HG02852 (cell line): ENCODE data around the gene CLDN5.
"Not testable (repeated sequence)": the region's sequence is repeated elsewhere in the genome, so short reads cannot be mapped to it uniquely, and the experiment has no call there.

Source experiments
- ATAC-seq: cut with Tn5 transposase; IDR thresholded peaks from one replicate; pipeline ENCODE4 v1.9.1; 2021; ENCODE audit warnings: mild to moderate bottlenecking, moderate library complexity; ENCODE audit not compliant: unreplicated experiment

The CLDN5 gene

DNA sequence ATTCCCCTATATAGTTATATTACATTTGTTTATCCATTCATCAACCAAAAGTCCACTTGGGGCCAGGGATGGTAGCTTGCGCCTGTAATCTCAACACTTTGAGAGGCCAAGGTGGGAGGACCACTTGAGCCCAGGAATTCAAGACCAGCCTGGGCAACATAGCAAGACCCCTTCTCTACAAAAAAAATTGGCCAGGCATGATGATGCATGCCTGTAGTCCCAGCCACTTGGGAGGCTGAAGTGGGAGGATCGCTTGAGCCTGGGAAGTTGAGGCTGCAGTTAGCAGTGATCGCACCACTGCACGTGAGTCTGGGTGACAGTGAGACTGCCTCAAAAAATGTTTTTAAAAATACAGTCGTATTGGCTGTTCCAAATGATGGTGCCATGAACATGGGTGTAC, 24.2 kb upstream of the CLDN5 start:
- not testable (repeated sequence) for ATAC-seq

DNA sequence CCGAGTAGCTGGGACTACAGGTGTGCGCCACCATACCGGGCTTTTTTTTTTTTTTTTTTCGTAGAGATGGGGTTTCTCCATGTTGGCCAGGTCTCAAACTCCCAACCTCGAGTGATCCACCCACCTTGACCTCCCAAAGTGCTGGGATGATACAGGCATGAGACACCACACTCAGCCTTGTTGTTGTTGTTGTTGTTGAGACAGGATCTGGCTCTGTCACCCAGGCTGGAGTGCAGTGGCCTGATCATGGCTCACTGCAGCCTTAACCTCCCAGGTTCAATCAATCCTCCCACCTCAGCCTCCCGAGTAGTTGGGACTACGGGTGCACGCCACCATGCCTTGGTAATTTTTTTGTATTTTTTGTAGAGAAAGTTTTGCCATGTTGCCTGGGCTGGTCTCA, 23.4 kb upstream of the CLDN5 start:
- ATAC-seq: no peak

DNA sequence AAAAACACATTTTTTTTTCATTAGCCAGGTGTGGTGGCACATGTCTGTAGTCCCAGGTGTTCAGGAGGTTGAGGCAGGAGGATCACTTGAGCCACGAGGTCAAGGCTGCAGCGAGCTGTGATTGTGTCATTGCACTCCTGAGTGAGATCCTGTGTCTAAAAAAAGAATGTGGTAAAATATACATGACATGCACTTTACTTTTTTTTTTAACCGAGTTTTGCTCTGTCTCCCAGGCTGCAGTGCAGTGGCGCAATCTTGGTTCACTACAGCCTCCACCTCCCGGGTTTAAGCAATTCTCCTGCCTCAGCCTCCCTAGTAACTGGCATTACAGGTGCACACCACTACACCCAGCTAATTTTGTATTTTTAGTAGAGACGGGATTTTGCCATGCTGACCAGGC, 22.5 kb upstream of the CLDN5 start:
- no peak for ATAC-seq

DNA sequence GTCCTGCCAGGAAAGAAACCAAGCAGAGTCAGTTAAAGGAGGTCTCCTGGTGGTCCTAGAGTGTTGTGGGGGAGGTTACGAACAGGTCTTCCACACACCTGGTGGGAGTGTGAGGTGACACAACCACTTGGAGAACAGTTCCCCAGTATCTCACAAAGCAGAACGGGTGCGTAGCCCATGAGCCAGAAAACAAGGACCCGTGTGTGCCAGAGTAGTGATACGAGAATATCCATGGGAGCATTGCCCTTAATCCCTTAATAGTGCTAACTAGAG, 21.7 kb upstream of the CLDN5 start:
- ATAC-seq: no peak

DNA sequence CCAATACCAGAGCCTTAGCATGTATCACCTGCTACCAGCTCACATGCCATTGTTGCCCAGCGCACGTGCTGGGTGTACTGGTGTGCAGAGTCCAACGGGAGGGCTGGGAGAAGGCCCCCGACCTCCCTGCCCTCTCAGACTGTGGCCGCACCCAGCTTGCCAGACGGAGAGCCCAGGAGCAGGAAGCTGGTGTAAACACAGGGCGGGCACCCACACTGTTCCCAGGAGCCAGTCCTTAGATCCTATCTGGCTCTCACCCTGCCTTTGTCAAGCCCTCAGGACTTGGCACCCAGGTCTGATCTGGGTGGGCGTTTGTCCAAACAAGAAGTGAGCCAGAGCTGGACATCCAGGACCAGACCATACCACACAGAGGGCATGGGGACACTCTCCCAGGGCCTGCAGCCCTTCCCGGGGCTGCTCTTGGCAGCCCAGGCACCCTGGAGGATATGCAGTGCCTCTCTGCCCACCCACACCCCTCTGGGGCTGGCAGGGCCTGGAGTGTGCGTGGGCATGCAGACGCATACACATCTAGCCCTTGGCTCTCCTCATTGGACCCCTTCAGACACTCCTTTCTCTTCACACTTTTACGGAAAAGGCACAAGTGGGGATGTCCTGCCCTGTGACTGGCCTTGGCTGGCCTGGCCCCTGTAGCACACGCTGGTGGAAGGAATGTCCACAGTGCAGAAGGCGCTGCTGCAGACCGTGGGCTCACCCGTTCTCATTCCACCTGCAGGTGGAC, 19.9 kb upstream of the CLDN5 start:
- ATAC-seq: no peak

DNA sequence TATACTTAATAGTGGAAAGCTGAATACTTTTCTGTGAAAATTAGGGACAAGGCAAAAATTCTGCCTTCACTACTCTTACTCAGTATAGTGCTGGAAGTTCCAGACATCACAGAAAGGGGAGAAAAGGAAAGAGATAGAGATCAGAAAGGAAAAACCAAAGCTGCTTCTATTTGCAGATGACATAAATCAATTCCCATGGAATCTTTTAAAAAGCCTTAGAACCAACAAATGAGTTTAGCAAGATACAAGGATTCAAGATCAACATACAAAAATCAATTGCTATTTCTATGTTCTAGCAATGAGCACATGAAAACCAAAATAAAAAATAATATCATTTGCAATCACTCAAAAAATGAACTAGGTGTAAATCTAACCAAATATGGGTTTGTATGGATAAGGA, 16.2 kb upstream of the CLDN5 start:
- no peak for ATAC-seq

DNA sequence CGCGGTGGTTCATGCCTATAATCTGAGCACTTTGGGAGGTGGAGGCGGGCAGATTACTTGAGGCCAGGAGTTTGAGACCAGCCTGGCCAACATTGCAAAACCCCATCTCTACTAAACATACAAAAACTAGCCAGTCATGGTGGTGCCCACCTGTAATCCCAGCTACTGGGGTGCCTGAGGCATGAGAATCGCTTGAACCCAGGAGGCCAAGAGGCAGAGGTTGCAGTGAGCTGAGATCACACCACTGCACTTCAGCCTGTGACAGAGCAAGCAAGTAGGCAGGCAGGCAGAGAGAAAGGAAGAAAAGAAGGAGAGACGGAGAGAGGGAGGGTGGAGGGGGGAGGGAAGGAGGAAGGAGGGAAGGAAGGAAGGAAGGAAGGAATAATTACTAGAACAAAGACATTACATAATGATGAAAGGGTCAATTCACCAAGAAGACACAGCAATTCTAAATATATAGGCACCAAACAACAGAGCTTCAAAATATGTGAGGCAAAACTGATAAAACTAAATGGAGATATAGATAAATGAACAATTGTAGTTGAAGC, 13.8 kb upstream of the CLDN5 start:
- ATAC-seq: no peak

DNA sequence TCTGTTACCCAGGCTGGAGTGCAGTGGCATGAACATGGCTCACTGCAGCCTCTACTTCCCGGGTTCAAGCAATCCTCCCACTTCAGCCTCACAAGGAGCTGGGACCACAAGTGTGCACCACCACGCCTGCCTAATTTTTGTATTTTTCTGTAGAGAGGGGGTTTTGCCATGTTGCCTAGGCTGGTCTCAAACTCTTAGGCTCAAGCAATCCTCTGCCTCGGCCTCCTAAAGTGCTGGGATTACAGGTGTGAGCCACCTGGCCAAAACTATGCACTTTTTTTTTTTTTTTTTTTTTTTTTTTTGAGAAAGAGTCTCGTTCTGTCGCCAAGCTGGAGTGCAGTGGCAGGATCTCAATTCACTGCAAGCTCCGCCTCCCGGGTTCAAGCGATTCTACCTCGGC, 12.4 kb upstream of the CLDN5 start:
- ATAC-seq: no peak

DNA sequence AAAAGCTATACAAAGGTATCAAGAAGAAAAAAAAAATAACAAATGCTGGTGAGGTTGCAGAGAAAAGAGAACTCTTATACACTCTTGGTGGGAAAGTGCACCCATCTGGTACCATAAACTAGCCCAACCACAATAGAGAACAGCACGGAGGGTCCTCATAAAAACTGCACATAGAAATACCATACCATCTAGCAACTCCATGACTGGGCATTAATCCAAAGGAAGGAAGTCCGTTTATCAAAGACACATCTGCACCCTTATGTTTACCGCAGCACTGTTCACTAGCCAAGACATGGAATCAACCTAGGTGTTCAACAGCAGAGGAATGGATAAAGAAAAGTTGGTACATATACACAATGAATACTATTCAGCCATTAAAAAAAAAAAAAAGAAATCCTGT, 10.8 kb upstream of the CLDN5 start:
- ATAC-seq: no peak

DNA sequence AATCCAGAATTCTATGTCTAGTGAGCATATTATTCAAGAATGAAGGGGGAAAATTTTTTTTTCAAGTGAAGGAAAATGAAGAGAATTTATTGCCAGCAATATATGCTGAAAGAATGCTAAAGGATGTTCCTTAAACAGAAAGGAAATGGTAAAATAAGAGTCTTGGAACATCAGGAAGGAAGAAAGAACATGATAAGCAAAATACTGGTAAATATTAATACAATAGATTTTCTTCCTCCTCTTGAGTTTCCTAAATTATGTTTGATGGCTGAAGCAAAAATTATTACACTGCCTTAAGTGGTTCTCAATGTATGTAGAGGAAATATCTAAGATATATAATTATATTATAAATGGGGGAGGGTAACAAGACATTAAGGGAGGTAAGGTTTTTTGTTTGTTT, 9.6 kb upstream of the CLDN5 start:
- no peak for ATAC-seq

DNA sequence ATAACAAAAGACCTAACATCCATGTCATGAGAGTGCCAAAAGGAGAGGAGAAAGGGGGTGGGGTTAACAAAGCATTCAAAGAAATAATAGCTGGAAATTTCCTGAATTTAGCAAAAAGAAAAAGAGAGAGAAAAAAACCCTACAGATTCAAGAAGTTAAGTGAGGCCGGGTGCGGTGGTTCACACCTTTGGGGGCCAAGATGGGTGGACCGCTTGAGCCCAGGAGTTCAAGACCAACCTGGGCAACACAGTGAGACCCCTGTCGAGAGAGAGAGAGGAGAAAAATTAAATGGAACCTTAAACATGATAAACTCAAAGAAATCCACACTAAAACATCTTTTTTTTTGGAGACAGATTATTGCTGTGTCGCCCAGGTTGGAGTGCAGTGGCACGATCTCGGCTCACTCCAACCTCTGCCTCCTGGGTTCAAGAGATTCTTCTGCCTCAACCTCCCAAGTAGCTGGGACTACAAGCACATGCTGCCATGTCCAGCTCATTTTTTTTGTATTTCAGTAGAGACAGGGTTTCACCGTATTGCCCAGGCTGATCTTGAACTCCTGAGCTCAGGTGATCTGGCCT, 8.9 kb upstream of the CLDN5 start:
- no peak for ATAC-seq

DNA sequence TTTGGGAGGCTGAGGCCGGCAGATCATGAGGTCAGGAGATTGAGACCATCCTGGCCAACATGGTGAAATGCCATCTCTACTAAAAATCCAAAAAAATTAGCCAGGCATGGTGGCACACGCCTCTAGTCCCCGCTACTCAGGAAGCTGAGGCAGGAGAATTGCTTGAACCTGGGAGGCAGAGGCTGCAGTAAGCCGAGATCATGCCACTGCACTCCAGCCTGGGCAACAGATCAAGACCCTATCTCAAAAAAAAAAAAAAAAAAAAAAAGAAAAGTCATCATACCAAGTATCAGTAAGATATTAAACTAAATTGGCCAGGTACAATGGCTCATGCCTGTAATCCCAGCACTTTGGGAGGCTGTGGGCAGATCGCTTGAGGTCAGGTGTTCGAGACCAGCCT, 7.1 kb upstream of the CLDN5 start:
- not testable (repeated sequence) for ATAC-seq

DNA sequence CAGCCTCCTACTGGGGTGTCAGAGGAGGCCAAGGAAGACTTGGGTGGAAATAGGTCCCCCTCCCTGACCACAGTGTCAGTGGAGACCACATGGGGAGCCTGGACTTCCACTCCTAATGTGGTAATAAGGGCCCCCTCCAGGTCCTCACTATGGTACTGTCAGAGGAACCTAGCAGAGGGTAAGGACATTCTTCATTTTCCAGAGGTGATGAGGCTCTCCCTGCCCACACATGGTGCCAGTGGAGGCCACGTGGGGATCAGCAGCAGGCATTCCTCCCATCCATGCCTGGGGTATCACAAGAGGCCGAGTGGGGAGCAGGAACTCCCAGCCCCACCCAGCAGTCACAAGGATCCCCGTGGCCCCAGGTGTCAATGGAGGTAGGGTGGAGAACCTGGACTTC, 6.5 kb upstream of the CLDN5 start:
- ATAC-seq: no peak

DNA sequence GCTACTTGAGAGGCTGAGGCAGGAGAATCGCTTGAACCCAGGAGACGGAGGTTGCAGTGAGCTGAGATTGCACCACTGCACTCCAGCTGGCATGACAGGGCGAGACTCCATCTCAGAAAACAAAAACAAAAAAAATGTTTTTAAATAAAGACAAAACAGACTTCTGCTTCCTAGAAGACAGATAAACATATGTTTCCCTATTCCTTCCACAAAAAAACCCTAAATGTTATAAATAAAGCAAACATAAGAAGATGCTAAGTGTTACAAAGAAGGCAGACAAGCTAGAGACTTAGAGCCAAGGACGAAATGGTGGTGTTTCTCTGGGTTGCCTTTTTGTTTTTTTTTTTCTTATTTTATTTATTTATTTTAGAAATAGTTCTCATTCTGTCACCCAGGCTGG, 5.6 kb upstream of the CLDN5 start:
- ATAC-seq: no peak

DNA sequence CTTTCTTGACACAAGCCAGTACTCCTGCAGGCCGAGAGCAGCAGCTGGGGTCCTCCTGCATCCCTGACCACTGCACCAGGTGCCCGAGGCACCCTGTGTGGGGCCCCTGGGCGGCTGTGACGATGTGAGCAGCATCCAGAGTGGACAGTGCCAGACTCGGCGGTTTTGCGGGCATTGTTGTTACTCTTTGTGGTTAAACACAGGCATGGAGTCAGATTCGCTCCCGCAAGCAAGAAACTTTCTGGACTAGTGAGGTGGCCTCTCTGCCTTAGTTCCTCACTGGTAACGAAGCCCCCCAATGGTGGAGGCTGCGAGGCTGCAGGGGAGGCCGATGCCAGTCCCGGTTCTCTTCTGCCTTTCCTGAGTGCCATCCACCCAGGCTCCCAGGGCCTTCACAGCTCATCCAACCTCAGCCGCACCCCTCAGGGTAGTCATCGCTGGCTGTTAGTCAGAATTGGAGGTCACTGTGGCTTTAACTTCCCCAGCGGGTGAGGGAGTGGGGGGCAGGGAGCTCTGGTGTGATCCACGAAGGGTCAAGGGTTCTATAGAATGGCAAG, 3.7 kb upstream of the CLDN5 start:
- no peak for ATAC-seq

DNA sequence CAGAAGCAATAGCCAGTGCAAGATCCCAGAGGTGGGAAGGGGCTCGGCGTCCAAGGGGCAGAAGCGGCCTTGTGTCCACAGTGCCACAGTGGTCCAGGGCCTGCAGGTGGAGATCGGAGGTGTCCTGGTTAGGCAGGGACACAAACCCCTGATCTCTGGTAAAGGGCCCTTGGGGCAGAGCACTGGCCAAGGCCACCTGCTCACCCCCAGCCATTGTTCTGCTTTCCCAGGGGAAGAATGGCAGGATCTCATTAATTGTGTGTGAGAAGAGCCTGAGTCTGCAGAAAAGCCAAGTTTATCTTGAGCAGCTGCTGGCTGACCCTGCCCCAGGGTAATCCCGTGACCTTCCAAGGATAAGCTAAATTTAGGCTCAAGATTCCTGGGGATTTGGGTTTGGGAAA, 3.1 kb upstream of the CLDN5 start:
- ATAC-seq: no peak

DNA sequence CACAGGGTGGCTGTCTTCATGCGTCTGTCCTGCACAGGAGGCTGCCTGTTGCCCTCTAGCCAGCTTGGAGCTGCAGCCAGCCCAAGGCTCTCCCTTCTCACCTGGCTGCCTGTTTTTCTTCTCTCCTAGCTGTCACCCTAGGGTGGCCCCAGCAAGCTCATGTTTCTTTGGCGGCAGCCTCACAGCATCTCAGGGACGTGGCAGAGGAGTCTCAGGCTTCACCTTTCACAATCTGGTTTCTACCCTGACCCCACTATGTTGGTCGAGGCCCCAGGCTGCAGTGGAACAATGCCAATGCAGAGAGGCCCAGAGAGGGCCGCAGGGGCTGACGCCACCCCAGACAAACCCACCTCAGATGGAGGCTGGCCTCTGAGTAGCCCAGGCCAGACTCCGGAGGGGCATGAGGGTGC, 2.5 kb upstream of the CLDN5 start:
- ATAC-seq: no peak

DNA sequence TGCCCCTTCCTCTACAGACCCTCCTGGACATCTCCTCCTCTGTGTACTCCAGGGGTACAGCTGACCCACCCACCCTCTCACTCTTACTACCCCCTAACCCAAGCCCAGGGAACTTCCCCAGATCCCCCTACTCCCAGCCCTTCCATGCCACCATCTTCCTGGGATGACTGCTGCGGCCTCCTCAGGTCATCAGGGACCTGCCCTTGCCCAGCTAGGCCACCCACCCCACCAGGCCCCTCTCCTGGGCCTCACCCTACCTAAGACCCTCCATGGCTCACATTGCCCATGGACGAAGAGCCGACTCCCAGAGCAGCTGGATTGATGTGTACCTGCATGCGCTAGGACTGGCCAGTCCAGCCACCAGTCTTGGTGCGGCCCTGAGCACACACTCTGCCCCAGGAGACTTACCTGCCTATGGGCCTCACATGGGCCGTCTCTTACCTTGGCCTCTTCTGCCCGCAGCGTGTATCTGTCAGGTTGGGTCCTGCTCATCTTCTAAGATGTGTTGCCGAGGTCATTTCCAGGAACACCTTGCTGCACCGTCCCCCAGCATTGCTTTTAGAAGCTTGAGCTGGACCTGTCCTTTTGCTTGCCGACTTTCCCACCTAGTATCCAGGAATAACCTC, 2.0 kb upstream of the CLDN5 start:
- ATAC-seq: no peak

DNA sequence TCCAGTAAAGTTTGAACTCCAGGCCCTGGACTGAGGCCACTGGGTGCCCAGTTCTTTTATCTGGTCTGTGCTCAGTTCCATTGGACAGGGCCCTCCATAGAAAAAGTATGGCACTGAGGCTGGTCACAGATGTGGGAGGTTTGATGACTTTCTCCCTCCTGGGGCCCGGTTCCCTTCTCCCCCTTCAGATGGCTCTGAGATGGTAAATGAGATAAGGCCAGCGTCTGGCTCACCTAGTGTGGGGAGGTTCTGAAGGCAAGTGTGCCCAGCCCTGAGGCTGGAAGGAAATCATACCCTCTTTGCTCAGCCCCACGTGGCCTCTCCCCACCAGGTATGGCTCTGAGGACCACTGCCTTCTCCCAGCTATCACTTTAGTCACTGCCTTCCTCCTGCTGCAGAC, 1.5 kb upstream of the CLDN5 start:
- no peak for ATAC-seq

DNA sequence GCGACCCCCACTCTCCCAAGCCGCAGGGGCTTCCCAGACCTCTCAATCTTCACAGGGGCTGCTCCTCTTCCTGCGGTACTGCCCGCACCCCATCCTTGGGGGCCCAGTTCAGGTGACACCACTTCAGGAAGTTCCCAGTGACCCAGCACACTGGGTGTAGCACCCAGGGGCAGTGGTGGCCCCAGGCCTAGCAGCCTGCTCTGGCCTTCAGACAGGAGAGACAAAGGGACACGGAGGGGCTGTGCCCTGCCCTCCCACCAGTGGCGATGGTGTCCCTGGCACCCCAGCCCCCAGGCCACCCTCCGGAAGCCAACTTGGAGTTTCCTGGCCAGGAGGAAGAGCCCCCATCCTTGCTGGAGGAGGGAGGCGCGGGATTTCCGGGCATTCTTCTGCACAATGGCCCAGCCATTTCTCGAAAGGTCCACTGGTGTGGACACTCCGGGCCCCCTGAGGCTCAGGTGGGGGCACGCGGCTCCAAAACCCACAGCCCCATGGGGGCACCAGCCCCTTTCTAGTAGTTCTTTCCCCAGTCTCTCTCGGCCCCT, 978 bp upstream of the CLDN5 start:
- ATAC-seq: no peak

DNA sequence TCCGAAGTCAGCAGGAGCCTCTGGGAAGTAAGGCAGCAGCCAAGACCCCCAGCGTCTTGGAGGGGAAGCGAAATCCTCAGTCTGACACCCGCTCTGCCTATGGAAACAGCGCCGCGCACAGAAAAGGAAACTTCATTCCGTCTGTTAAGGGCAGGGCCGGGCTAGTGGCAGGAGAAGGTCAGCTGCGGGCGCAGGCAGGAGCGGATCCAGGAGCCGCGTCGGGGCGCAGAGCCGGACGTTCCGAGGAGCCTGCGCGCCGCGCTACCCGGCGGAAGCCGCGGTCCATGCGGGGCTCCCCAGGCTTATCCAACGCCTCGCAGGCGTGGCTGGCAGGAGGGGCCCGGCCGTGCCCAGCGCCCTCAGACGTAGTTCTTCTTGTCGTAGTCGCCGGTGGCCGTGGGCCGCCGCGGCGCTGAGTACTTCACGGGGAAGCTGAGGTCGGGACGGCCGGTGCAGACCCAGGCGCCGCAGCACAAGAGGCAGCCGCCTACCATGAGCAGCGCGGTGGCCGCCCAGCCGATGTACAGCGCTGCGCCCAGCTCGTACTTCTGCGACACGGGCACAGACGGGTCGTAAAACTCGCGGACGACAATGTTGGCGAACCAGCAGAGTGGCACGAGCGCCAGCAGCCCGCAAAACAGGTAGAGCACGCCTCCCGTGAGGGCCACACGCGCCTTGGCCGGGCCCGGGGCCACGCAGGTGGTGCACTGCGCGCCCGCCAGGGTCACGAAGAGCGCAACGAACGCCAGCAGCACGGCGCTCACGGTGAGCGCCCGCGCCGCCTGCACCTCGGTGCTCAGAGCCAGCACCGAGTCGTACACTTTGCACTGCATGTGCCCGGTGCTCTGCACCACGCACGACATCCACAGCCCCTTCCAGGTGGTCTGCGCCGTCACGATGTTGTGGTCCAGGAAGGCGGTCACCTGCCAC, 705 bp downstream of the CLDN5 start:
- no peak for ATAC-seq
